Mesothelial cell of epicardium (in vitro differentiated cells): ENCODE measurements around the gene BBS9. TPM values are rescaled to one million over a fixed set of nuclear protein-coding genes. Genes with fewer than 3 reads are reported as not detected.
"Not testable (repeated sequence)": the region's sequence is repeated elsewhere in the genome, so short reads cannot be mapped to it uniquely, and the experiment has no call there.

Source experiments
- DNase-seq, 2 experiments: peaks; one replicate each; pipeline ENCODE4 v3.0.0; 2021; ENCODE audit warnings: low spot score in 2 of 2; ENCODE audit not compliant: unreplicated experiment in 2 of 2
- H3K27ac Mint-ChIP-seq: 2 replicates; pipeline ENCODE4 v1.8.0; 2021; ENCODE audit warnings: mixed read lengths
- H3K27me3 Mint-ChIP-seq: 2 replicates; pipeline ENCODE4 v1.8.0; 2021; ENCODE audit warnings: low read depth, mixed read lengths
- H3K36me3 Mint-ChIP-seq: 2 replicates; pipeline ENCODE4 v1.8.0; 2021; ENCODE audit warnings: mixed read lengths
- H3K4me1 Mint-ChIP-seq: 2 replicates; pipeline ENCODE4 v1.8.0; 2021; ENCODE audit warnings: mixed read lengths
- H3K4me3 Mint-ChIP-seq: 2 replicates; pipeline ENCODE4 v1.8.0; 2021; ENCODE audit warnings: mild to moderate bottlenecking, moderate library complexity, mixed read lengths
- H3K9me3 Mint-ChIP-seq: 2 replicates; pipeline ENCODE4 v1.8.0; 2021; ENCODE audit warnings: mixed read lengths
- total RNA-seq: library from RNA; stranded (reverse); gene quantifications from 3 replicates; pipeline ENCODE4 v1.2.1, GENCODE V29; 2021
- TF ChIP-seq, protein P1 (sequence below): fragments of 200-600 bp; sonication (generic); IDR thresholded peaks from one replicate; pipeline ENCODE4 v1.5.0; 2021; ENCODE audit warnings: antibody characterized with exemption; ENCODE audit not compliant: unreplicated experiment

The BBS9 gene
- total RNA-seq, 1 donor from 2014 or later = 26.9 TPM

GRCh38 chr7:33091111-33091531 is 38.2 kb upstream of the BBS9 start:
- DNase-seq = no peak
- Mint-ChIP-seq H3K36me3 (peaks cover 20% of the 10 kb centered on the region), H3K4me3 (no peak overlapping the region), H3K27ac (no peak overlapping the region), H3K27me3 (no peaks in the 10 kb centered on the region), H3K4me1 (no peaks in the 10 kb centered on the region), H3K9me3 (peaks cover 1% of the 10 kb centered on the region)
- TF ChIP-seq, protein P1, sequence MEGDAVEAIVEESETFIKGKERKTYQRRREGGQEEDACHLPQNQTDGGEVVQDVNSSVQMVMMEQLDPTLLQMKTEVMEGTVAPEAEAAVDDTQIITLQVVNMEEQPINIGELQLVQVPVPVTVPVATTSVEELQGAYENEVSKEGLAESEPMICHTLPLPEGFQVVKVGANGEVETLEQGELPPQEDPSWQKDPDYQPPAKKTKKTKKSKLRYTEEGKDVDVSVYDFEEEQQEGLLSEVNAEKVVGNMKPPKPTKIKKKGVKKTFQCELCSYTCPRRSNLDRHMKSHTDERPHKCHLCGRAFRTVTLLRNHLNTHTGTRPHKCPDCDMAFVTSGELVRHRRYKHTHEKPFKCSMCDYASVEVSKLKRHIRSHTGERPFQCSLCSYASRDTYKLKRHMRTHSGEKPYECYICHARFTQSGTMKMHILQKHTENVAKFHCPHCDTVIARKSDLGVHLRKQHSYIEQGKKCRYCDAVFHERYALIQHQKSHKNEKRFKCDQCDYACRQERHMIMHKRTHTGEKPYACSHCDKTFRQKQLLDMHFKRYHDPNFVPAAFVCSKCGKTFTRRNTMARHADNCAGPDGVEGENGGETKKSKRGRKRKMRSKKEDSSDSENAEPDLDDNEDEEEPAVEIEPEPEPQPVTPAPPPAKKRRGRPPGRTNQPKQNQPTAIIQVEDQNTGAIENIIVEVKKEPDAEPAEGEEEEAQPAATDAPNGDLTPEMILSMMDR = no peak

GRCh38 chr7:33091641-33092191 is 37.6 kb upstream of the BBS9 start:
- DNase-seq = no peak
- Mint-ChIP-seq H3K4me1 (no peaks in the 10 kb centered on the region), H3K9me3 (no peaks in the 10 kb centered on the region), H3K27ac (no peak overlapping the region), H3K27me3 (no peaks in the 10 kb centered on the region), H3K4me3 (no peak overlapping the region), H3K36me3 (peaks cover 26% of the 10 kb centered on the region)
- TF ChIP-seq, protein P1 = no peak

DNA sequence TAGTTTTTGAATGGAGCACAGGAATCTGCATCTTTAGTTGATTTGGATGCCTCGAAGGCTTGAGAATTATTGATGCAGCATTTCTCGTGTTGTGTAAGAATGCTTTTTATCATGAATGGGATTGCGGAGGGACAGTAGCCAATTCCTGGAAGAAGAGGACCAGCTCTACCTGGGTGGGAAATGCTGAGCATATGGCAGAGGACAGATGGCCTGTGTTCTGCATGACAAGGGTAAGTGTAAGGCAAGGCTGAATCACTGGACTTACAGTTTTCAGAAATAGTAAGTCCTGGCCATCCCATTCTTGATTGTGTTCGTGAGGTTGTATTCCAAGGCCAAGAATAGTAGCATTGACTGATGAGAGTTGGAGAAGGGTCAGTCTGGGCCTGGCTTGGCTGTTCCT is 36.1 kb upstream of the BBS9 start:
- DNase-seq = no peak
- H3K27me3 Mint-ChIP-seq = no peaks in the 10 kb centered on the region
- no peak overlapping the region for H3K27ac Mint-ChIP-seq
- no peaks in the 10 kb centered on the region for H3K4me1 Mint-ChIP-seq
- H3K4me3 Mint-ChIP-seq = no peak overlapping the region
- TF ChIP-seq, protein P1 = no peak
- H3K36me3 Mint-ChIP-seq = peaks cover 36% of the 10 kb centered on the region
- no peaks in the 10 kb centered on the region for H3K9me3 Mint-ChIP-seq

DNA sequence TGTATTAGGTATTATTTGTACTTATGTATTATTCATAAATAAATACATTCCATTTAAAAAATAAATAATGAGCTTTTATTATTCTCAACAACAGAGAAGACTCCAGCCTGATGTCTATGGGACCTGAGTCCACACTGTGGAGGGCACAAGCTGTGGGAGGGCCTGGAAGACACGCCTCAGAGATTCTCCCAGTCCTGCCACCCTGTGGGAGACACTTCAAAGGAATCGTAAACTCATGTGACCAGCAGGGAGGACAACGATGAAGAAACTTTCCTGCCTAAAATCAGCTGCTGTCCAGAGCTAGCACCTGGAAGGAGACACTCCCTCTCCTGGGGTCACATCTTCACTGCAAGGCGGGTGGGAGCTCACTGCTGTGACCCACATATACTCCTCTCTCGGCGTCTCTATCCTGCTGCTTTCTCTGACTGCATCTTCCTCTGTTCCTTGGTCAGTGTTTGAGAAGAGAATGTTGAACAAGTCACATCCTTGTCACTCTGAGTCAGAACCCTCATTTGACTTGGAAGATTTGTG is 34.6 kb upstream of the BBS9 start:
- H3K4me1 Mint-ChIP-seq, DNase-seq, H3K27me3 Mint-ChIP-seq, H3K9me3 Mint-ChIP-seq, H3K27ac Mint-ChIP-seq, H3K4me3 Mint-ChIP-seq: not testable (repeated sequence)
- H3K36me3 Mint-ChIP-seq = peaks cover 50% of the 10 kb centered on the region

DNA sequence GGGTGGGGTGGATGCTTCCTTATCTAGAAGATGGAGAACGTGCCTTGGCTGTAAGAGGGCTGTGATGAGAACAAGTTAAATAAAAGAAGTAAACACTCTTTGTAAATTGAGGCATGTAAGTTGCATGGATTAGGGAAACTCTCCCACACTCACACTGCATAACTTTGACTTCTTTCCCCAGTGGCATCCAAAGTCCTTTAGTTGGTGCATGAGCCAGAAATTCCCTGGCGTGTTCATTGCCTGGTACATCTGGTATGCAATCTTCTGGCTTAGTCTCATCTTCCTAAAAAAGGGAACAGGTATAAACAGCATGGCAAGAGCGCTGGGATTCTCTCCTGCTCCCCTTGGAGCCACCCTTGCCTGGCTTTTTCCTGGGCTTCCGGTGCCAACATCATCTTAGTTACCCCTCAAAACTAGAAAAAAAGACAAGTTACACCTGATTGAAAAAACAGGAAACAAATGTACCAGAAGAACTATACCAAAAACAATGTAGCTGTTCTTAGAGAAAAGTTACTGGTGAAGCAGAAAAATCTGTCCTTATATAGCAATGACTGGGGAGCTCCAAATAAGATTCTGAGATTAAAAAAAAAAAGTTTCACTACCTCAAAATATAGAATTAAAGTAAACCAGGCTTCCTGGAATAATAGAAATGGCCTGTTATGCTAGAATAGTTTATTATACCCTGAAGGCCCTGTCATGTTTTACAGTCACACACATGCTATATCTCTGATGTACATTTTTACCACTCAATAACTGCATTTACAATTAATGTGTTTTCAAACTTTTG is 30.0 kb upstream of the BBS9 start:
- TF ChIP-seq, protein P1 = no peak

DNA sequence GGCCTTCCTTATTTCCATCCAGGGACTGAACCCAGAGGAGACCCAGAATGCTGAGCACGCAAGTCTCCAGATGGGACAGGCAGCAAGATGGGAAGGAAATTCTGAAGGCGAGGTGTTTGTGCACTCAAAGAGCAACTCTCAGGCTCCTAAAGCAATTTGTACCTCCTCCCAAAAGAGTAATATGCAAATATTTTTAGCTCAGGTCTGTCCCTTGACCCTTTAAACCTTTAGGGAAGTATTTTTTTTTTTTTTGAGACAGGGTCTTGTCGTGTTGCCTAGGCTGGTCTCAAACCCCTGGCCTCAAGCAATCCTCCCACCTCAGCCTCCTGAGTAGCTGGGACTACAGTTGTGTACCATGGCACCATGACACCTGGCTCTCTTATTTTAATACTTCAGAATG is 28.6 kb upstream of the BBS9 start:
- H3K9me3 Mint-ChIP-seq = no peaks in the 10 kb centered on the region
- no peak for DNase-seq
- no peak overlapping the region for H3K27ac Mint-ChIP-seq
- TF ChIP-seq, protein P1 = no peak
- H3K36me3 Mint-ChIP-seq = peaks cover 51% of the 10 kb centered on the region
- H3K4me3 Mint-ChIP-seq = no peak overlapping the region
- H3K4me1 Mint-ChIP-seq = no peaks in the 10 kb centered on the region
- H3K27me3 Mint-ChIP-seq = no peaks in the 10 kb centered on the region

More for the DNA sequence above, 30.0 kb upstream of the BBS9 start:
- H3K36me3 Mint-ChIP-seq = peaks cover 59% of the 10 kb centered on the region
- no peaks in the 10 kb centered on the region for H3K9me3 Mint-ChIP-seq
- no peak overlapping the region for H3K27ac Mint-ChIP-seq
- no peak overlapping the region for H3K4me3 Mint-ChIP-seq
- no peaks in the 10 kb centered on the region for H3K27me3 Mint-ChIP-seq
- no peak for DNase-seq
- no peaks in the 10 kb centered on the region for H3K4me1 Mint-ChIP-seq
